HG02943 (cell line): ENCODE data around the gene MYH9.

Experiments
- ATAC-seq: cut with Tn5 transposase; IDR thresholded peaks from one replicate; pipeline ENCODE4 v1.9.1; 2021; ENCODE audit warnings: mild to moderate bottlenecking, low read depth, moderate library complexity; ENCODE audit not compliant: unreplicated experiment

Gene MYH9

DNA sequence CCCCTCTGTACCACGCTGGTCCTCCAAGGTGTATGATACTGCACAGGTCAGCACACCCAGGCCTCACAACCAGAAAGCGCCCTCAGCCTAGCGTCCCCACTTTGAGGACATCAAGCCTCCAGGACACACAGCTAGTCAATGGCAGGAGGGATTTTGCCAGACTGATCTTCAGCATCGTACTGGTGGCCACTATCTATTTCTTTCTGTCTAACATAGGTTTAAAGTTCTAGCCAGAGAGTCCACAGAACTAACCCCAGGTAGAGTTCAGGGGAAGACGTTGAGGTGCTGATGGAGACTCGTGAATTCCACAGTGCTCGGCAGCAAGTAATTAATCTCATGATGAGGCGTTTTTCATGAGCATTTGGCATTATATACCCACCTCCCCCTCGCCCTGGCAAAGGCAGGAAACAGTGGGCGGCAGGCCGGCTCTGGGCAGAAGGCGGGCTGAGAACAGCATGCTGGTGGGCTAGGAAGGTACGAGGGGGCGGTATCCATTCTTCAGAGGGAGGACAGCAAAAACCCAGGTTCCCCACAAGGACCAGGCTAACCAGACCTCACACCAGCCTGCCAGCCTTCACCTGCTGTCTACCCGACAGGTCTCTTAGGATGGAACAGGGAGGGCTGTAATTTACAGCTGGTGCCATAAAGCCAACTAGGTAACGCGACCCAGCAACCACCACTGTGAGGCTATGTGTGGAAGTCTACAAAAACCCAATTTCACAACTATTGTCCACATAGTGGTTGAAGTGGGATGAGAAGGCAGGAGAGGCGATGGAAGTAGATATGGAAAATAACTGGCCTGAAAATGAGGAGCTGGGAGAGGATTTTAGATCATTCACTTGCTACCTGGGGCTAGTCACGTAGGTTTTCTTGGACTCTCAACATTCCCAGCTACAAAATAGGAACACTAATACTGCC lies 18.5 kb downstream of the MYH9 start:
- ATAC-seq: no peak

DNA sequence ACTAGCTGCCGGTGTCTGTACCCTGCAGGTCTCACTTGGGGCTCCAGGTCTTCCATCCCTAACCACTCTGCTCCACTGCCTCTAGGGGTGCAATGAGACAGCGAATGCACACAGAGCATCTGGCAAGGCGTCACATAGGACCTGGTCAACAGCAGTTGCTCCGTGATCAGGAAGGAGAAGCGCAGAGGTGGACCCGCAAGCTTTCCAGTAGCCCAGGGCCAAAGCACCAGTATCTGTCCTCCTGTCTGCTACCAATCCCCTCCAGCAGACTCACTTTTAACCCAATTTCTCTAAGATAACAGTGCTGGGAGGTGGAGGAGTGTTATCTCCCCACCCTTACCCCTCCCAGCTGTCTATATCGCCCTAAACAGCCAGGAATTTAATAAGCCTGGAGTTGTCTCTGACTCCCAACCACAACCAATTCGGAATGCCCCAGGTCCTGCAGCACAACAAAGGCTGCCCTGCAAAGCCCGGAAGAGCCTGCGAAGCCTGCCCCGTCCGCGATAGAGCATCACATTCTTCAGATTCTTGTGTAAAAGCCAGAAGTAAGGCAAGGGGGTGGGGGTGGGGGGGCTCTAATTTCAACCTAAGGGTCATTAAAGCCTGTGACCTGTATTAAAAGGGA lies 19.3 kb downstream of the MYH9 start:
- no peak for ATAC-seq

DNA sequence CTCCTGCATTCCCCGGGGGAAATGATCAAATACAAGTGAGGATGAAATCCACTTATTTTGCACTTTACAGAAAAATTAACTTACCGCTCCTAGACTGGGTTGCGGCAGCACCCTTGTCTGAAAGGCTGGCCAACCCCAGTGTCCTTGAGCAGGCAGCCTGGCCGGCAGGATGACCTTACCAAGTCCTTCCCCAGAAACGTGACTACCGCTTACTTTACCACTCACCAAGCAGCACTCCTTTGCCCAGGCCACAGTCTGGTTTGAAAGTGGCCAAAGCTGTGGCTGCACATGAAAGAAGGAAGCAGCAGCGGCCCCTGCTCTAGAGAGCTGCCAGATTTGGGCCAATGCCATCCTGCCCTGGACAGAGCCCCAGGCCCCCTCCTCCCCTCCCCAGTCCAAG lies 20.3 kb downstream of the MYH9 start:
- no peak for ATAC-seq

DNA sequence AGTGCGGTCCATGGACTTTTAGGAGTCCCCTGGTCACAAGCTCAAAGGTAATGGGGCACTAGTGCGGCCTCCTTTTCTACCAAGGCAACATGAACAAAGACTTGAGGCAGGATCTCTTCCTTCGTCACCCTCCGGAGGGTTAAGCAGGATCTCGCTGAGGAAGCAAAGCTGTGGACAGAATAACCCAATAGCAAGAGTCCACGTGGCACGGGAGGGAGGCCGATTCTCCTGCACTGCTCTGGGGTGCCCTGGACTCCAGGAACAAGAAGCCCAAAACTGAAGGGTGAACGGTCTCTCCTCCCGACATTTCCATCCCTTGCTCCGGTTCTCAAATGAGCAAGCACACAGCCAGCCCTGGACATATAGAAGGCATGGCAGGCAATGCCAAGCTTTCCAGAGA lies 20.7 kb downstream of the MYH9 start:
- no peak for ATAC-seq

DNA sequence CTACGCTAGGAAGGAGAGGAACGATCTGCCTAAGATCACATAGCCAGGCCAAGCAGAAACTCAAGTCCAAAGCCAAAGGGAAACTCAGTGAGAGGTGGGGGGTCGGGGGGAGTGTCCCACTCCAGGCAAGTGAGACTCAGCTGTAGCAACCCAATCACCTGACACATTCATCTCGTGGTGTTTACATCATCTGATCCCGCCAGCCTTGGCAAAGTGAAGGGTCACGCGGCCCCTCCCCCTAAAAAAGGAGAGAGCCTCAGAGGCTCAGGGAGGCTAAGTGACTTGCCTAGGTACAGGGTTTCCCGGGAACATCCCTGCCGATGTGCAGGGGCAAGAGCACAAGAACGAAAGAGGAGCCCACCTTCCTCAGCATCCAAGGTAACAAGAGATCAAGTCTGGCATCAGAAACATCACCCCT lies 21.5 kb downstream of the MYH9 start:
- ATAC-seq: no peak

DNA sequence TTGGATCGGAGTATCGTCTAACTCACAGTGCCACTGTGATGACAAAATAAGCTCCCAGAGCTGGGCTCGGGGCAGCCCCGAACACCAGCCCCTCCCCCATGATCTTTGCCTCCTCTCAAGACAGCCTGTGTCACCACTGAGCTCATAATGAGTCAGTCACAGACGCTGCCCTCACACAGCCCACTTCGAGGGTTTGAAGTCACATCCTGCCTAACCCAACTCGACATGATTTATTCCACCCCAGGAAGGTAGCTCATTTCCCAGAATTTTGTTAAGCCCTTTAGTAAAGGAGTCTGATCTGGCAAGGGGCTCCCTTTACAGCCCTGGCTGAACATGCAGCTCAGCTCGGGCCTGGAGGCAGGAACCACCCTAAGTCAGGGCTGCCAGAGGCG lies 22.8 kb downstream of the MYH9 start:
- ATAC-seq: no peak

DNA sequence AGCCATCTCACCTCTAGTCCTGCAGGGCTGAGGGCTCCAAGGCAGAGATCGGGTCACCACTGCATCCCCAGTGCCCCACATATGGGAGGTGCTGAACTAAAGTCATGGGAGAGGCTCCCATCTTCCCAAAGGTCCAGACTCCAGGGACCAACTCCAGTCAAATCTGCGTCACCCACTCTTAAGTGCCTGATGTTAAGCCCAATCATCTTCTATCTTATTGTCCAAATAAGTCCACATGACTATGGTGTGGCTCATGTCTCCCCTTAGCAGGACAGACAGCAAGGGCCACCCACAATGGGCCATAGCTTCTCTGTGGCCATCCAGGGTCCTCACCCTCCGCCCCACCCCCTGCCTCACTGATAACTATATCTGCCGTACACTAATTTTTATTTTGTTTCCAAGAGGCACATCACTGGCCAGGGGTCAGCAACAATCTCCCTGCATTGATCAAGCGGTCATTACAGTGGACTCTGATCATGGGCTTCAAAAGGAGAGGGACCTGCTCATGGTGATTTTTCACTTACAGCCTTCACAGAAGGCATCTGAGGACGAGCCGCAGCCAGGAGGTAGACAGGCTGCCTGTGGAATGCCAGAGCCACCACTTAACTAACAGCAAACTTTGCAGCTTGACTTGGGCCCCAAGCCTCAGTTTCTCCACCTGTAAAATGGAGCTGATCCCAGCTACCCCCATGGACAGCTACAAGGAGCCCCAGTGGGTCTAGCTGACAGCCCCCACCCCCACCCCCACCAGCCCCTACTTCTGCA lies 23.3 kb downstream of the MYH9 start:
- ATAC-seq: no peak

DNA sequence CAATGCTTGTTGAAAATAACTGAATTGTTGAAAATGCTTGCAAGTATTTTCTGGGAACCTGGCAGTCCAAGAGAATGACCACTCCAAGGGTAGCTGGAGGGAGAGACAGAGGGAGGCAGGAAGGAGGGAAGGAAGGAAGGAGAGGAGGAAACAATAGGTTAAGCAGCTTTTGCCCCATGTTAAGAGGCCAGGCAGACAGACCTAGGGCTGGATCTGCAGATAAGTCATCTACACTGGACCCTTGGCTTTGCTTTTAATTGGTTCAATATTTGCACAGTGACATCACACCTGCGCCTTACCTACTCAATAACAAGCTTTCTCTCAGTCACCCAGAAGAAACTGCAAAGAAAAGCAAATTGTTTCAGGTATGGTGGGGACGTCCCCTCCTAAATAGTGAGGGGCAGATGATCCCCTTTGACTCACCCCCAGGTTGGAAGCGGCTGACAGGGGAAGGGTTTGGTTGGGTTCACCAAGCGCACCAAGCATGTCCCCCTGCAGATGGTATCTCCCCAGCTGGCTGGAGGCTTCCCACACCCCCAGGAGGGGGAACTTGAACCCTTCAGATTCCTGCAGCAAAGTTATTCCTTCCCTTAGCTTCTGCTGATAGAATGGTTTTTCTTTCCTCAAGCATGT lies 24.3 kb downstream of the MYH9 start:
- ATAC-seq: no peak

DNA sequence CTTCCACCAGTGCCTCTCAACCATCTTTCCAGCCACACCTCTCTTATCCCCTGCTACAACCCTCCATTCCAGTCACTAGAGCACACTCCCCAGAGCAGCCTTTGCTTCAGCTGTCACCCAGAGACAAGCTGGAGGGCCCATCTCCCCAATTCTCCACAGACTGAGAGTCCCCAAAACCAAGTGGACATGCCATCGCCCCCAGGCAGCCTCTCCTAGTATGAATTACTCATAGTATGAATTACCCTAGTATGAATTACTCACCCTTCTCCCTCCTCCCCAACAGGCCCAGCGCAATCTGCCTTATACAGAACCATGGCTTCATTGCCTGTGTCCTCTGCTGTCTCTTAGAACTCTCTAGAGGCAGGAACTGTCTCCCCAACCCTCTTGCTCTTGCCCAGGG lies 24.8 kb downstream of the MYH9 start:
- ATAC-seq: no peak

DNA sequence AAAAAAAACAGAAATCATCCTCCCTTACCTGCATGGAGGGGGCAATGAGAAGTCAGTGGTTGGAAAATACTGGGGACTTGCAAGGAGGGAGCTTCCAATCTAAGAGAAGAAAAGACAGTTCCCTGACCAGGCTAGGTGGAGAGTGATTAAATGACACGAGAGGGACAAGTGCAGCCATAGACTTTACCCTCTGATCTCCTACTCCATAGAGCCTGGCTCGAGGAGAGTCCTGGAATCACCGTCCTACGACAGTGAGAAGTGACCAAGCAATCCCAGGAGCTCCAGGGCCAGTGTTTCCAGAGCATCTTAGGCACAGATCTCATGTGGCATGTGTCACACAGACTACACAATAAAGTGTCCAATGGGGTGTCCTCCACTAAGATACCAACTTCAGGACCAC lies 25.7 kb downstream of the MYH9 start:
- ATAC-seq: no peak

DNA sequence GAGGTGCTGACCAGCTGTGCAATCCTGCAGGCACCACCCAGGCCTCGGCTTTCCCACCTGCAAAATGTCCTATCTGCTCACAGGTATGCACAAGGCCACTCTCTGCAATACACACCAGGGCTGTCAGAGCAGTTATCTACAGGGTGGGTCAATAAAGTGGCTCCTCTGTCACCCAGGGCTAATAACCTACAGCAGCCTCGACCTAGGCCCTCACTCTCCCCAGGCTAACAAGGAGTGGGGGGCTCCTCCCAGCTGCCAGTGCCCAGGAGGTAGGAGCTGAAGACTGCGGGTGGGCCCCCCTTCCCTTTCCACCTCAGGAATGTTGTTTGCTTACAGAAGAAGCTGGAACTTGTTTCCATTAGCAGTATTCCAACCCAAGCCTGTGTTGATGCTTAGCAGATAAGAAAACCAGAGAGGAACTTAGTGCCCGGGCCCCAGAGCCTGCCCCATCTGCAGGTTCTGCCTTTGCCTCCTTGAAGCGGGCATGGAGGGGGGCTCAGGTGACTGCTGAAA lies 26.8 kb downstream of the MYH9 start:
- ATAC-seq: no peak

DNA sequence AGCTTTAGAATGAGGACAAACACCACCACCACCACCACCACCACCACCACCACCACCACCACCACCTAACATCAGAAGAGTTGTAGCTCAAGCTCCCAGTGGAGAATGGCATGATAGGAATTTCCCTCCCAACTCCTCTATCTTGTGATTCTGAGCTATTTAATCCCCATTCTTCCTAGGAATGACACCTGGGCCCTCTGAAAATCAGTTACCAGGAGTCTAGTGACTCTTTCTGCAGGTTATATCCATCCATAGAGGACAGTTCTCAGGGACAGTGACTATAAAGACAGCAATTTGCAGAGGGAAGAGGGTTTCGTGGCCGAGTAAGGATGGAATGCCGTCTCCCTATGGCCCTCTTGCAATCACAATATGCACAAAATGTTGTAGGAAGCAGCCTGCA lies 27.8 kb downstream of the MYH9 start:
- ATAC-seq: no peak

DNA sequence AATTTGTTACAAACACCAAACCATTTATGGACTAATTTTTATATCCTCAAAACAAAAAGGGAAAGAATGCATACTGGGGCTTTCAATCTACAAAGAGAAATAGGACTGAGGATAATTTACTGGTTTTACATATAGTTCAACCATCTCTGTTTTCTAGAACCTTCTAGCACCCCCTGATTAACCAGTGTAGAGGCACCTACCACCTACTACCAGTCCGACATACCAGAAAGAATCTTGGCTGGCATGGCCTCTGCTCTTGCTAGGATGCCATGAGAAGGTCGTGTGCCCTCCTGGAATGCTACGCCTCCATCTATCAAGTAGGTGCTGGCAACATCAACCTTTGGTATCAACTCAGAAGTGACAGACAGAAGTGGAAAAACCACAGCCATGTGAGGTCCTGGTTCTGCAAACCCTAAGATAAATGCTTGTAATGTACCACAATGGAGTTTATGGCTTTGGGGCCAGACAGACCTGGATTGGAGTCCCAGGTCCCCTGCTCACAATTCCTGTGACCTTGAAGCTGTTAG lies 28.2 kb downstream of the MYH9 start:
- no peak for ATAC-seq

DNA sequence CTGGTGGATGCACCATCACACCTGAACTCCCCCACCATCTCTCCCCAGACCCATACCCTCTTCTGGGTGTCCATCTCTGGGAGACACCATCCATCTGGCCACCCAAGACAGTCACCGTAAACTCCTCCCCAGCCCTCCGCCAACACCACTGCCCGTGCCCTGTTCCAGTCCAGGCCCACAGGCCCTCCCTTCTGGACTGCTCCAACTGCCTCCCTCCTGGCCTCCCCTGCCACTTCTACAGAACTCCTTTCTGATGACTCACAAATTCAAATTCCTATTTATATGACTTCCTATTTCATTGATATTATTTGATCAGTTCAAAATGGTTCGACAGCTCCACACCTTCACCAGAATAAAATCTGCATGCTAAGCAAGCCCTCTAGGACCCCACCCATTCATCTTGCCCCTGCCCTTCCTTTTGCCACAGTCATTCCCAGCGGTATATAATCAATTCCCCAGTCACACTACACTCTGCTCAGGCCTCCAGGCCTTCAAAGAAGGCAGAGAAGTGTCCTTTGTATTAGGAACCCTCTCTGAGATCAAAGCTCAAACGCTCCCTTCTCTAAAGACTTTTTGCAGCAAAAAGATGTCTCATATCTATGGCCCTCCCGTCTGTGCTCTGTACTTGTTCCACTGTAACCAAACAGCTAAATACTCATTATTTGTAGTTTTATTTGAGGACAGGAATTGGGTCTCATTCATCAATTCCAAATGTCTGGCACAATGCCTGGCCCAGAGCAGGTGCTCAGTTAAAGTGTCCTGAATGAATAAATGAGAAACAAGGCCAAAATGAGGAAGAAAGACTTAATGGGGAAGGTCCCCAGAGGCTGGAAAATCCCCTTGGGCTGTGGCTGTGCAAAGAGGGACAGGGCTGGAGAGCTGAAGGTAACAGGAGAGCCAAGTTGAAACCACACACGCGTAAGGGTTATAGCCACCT lies 29.0 kb downstream of the MYH9 start:
- no peak for ATAC-seq

DNA sequence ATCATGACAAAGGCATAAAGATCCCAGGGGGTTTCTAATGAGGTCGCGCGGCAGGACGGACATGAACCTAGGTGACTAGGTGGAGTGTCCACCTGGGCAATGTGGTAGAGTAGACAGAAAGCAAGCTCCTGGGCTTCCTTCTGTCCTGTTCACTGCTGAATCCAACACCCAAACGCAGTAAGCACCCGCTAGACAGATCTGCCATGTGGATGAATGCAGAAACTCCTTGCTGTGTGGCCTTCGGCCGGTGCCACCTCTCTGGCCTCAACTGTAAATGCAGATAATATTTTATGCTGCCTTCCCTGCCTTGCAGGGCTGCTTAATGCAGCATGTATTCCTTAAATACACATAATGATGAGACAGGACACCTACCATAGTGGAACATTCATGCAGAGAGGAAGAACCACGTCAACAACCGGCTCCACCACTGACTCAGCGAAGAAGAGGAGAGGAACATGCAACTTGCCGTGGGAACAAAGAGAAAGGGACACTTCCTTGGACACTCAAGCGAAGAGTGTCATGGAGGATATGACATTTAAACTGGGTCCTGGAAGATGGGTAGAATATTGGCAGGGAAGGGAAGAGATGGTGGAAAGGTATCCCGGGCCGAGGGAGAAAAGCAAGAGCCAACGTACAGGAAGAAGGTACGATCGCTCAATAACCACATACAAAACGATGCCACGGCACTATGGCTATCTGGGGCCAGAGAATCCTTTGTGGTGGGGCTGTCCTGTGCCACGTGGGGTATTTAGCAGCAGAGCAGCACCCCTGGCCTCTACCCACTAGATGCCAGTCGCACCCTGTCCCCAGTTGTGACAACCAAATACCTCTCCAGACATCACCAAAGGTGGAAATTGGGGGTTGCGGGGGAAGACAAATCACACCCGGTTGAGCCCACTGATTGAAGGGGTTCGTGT lies 30.8 kb downstream of the MYH9 start:
- no peak for ATAC-seq

DNA sequence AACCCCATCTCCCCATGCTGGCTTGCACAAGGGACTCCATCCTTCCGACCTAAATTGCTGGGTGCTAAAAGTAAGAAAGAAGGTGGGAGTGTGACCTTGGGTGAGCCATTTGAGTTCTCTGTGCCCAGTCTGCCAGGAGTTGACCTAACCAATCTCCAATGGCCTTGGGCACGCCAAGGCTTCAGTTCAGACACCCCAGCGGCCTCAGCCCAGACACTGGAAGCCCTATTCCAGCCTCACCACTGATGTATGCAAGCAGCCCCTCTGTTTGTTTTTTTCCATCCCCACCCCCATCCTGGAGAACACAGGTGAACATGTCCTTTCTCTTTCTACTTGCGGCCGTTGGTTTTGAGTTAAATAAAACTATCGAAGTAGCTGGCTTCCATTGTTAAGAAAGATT lies 31.9 kb downstream of the MYH9 start:
- ATAC-seq: no peak

DNA sequence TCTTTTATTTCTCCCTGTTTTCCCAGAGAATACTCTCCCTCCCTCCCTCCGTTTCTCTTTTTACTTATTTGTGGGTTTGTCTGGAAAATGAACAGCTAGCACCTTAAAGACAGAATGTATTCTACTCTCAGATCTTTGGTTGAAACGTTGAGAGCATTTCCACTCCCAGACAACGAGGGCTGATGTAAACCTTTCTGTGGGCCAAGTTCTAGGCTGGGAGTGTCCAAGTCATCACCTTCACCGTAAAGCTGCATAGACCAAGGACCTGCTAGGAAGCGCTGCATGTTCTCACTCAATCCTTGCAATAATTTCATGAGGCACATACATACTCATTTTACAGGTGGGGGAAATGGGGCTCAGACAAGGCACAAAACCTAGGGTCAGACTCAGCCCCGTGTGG lies 32.4 kb downstream of the MYH9 start:
- no peak for ATAC-seq

DNA sequence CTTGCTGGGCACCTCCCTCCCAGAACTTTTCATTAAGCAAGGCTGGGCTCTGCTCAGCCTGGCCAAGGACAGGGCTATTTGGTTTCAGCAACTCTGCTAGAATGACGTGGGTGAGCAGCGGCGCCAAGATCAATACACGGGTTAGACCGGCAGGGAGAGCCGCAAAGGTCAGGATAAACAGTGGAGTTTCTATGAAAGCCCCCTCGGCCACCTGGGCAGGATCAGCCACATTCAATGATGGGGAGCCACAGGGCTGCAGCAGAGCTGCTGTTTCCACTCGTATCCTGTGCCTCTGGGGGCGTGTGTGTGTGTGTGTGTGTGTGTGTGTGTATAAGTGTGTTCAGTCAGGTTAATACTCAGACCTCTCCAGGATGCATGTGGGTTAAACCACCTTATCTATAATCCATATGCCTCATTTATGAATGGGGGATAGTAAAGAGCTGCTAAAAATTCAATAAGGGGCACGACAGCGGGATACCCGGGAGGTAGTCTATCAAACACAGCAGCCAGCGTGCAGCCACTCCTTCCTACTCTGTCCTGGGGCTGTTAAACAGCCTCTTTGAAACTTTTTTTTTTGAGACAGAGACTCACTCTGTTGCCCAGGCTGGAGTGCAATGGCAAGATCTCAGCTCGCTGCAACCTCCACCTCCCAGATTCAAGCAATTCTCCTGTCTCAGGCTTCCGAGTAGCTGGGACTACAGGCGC lies 34.8 kb downstream of the MYH9 start:
- ATAC-seq: no peak
